ENCODE data around the gene GRK7. TPM values are rescaled to one million over a fixed set of nuclear protein-coding genes. Genes with fewer than 3 reads are reported as not detected.
"Not testable (repeated sequence)": the region's sequence is repeated elsewhere in the genome, so short reads cannot be mapped to it uniquely, and the experiment has no call there.

Gene GRK7
- total RNA-seq, 1 donor from 2014 or later = not detected

- Mint-ChIP-seq H3K27ac (no peak overlapping the region), H3K9me3 (peaks cover 7% of the 10 kb centered on the region), H3K4me1 (no peaks in the 10 kb centered on the region), H3K36me3 (no peaks in the 10 kb centered on the region), H3K4me3 (no peak overlapping the region), H3K27me3 (ENCODE audit: low read depth) (no peaks in the 10 kb centered on the region)
- TF ChIP-seq, protein P1, sequence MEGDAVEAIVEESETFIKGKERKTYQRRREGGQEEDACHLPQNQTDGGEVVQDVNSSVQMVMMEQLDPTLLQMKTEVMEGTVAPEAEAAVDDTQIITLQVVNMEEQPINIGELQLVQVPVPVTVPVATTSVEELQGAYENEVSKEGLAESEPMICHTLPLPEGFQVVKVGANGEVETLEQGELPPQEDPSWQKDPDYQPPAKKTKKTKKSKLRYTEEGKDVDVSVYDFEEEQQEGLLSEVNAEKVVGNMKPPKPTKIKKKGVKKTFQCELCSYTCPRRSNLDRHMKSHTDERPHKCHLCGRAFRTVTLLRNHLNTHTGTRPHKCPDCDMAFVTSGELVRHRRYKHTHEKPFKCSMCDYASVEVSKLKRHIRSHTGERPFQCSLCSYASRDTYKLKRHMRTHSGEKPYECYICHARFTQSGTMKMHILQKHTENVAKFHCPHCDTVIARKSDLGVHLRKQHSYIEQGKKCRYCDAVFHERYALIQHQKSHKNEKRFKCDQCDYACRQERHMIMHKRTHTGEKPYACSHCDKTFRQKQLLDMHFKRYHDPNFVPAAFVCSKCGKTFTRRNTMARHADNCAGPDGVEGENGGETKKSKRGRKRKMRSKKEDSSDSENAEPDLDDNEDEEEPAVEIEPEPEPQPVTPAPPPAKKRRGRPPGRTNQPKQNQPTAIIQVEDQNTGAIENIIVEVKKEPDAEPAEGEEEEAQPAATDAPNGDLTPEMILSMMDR (IDR thresholded peaks at IDR 0.05; ENCODE audit: unreplicated experiment) = no peak
- no peak for DNase-seq (ENCODE audit: low spot score in 2 of 2, unreplicated experiment in 2 of 2)
Measured at GRCh38 chr3:141783632-141784031, 20.4 kb downstream of the GRK7 start.

GRCh38 chr3:141784096-141784495 is 20.9 kb downstream of the GRK7 start:
- no peaks in the 10 kb centered on the region for H3K36me3 Mint-ChIP-seq
- no peak overlapping the region for H3K4me3 Mint-ChIP-seq
- TF ChIP-seq, protein P1 (IDR thresholded peaks at IDR 0.05; ENCODE audit: unreplicated experiment) = no peak
- no peak overlapping the region for H3K27ac Mint-ChIP-seq
- H3K4me1 Mint-ChIP-seq = no peaks in the 10 kb centered on the region
- DNase-seq (ENCODE audit: low spot score in 2 of 2, unreplicated experiment in 2 of 2) = no peak
- peaks cover 7% of the 10 kb centered on the region for H3K9me3 Mint-ChIP-seq
- H3K27me3 Mint-ChIP-seq (ENCODE audit: low read depth) = no peaks in the 10 kb centered on the region

DNA sequence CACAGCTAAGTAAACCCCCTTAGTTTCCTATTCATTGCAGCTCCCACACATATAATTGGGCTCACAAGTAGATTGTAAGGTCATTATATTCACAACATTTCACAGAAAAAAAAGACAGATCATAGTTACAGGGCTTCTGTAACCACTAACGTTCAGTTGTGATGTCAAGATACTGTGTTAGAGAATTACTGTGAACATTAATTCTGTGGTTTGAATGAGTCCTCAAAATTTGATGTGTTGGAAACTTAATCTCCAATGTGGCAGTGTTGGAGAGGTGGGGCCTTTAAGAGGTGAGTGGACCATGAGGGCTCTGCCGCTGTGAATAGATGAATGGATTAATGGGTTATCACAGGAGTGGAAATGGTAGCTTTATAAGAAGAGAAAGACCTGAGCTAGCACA is 21.3 kb downstream of the GRK7 start:
- Mint-ChIP-seq H3K36me3 (no peaks in the 10 kb centered on the region), H3K4me3 (no peak overlapping the region), H3K27me3 (ENCODE audit: low read depth) (no peaks in the 10 kb centered on the region), H3K4me1 (no peaks in the 10 kb centered on the region), H3K27ac (no peak overlapping the region), H3K9me3 (peaks cover 9% of the 10 kb centered on the region)
- TF ChIP-seq, protein P1 (IDR thresholded peaks at IDR 0.05; ENCODE audit: unreplicated experiment) = no peak
- DNase-seq (ENCODE audit: low spot score in 2 of 2, unreplicated experiment in 2 of 2) = no peak

GRCh38 chr3:141788149-141788548 is 24.9 kb downstream of the GRK7 start:
- H3K4me3 Mint-ChIP-seq = no peak overlapping the region
- TF ChIP-seq, protein P1 (IDR thresholded peaks at IDR 0.05; ENCODE audit: unreplicated experiment) = no peak
- no peaks in the 10 kb centered on the region for H3K36me3 Mint-ChIP-seq
- H3K27me3 Mint-ChIP-seq (ENCODE audit: low read depth) = no peaks in the 10 kb centered on the region
- H3K4me1 Mint-ChIP-seq = no peaks in the 10 kb centered on the region
- DNase-seq (ENCODE audit: low spot score in 2 of 2, unreplicated experiment in 2 of 2) = no peak
- no peak overlapping the region for H3K27ac Mint-ChIP-seq
- H3K9me3 Mint-ChIP-seq = peaks cover 3% of the 10 kb centered on the region

GRCh38 chr3:141788750-141789149 is 25.5 kb downstream of the GRK7 start:
- H3K4me1 Mint-ChIP-seq; H3K36me3 Mint-ChIP-seq; H3K9me3 Mint-ChIP-seq; H3K27me3 Mint-ChIP-seq (ENCODE audit: low read depth); H3K4me3 Mint-ChIP-seq; DNase-seq (ENCODE audit: low spot score in 2 of 2, unreplicated experiment in 2 of 2); H3K27ac Mint-ChIP-seq: not testable (repeated sequence)

DNA sequence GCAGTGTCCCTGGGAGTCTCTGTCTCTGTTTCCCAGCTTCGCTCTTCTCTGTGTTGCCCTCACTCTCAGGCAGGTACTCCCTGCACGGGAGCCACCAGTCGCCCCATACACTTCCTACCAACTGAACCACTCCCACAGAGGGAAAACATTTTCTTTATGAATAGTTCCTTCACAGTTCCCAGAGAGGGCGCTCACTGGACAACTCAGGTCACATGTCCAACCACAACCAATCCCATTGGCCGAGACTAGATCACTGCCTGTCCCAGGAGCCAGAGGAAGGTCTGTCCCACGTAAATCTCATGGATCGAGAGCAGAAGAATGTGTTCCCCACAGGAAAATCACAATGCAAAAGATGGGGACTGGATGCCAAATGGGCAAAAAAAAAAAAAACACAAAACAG is 26.1 kb downstream of the GRK7 start:
- Mint-ChIP-seq H3K36me3 (no peaks in the 10 kb centered on the region), H3K4me1 (no peaks in the 10 kb centered on the region), H3K27ac (no peak overlapping the region), H3K27me3 (ENCODE audit: low read depth) (no peaks in the 10 kb centered on the region), H3K9me3 (peaks cover 3% of the 10 kb centered on the region), H3K4me3 (no peak overlapping the region)
- no peak for DNase-seq (ENCODE audit: low spot score in 2 of 2, unreplicated experiment in 2 of 2)
- TF ChIP-seq, protein P1 (IDR thresholded peaks at IDR 0.05; ENCODE audit: unreplicated experiment) = no peak

Measured in mesothelial cell of epicardium (in vitro differentiated cells).